Measurements from ENCODE around the gene IL5.
A peak's percentile ranks its signal among the peaks of the same experiment; 100 is the strongest.

Gene IL5

DNA sequence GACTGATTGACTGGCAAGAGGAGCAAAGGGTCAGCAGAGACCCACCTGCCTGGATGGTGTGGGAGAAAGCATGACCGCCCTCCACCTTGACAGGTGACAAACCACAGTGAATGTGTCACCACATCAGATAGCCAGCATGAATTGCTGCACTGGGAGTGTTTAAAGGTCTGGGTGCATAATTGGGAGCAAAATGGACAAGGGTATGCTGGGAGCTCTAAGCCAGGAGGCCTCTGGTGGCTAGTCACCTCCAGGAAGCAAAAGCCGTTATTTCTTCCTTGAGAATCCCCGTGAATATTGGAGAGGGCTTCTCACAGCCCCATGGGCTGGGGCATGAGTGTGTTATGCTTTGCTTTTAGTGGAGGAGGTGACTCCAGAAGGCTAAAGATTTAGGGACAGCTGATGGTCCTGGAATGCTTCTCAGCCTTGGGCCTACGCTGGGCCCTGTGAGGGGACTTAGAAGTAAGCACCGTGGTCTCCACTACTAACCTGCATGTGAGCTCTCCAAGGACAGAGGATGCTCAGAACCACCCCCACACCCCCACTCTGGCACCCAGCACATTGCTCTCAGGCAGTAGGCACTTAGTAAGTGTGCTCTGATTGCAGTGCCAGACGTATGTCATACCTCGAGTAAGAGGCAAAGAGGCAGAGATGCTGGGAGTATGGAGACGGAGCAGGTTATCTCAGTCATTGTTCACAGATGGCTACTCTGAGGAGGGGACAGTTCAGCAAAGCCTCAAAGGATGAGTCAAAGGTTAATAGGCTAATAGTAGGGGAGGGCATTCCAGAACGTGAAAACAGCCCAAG, 43.7 kb downstream of the IL5 start:
- DNase-seq (ENCODE audit: low read depth, low spot score): no peak
- TF ChIP-seq, protein P1, sequence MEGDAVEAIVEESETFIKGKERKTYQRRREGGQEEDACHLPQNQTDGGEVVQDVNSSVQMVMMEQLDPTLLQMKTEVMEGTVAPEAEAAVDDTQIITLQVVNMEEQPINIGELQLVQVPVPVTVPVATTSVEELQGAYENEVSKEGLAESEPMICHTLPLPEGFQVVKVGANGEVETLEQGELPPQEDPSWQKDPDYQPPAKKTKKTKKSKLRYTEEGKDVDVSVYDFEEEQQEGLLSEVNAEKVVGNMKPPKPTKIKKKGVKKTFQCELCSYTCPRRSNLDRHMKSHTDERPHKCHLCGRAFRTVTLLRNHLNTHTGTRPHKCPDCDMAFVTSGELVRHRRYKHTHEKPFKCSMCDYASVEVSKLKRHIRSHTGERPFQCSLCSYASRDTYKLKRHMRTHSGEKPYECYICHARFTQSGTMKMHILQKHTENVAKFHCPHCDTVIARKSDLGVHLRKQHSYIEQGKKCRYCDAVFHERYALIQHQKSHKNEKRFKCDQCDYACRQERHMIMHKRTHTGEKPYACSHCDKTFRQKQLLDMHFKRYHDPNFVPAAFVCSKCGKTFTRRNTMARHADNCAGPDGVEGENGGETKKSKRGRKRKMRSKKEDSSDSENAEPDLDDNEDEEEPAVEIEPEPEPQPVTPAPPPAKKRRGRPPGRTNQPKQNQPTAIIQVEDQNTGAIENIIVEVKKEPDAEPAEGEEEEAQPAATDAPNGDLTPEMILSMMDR (IDR thresholded peaks at IDR 0.05; ENCODE audit: low read depth, low read length): no peak
- in situ Hi-C loops (cut with HindIII; ENCODE audit: low sequenced_read_pairs): no loop called here
- no peak overlapping the region for H3K4me3 ChIP-seq (ENCODE audit: low read depth, low read length)

DNA sequence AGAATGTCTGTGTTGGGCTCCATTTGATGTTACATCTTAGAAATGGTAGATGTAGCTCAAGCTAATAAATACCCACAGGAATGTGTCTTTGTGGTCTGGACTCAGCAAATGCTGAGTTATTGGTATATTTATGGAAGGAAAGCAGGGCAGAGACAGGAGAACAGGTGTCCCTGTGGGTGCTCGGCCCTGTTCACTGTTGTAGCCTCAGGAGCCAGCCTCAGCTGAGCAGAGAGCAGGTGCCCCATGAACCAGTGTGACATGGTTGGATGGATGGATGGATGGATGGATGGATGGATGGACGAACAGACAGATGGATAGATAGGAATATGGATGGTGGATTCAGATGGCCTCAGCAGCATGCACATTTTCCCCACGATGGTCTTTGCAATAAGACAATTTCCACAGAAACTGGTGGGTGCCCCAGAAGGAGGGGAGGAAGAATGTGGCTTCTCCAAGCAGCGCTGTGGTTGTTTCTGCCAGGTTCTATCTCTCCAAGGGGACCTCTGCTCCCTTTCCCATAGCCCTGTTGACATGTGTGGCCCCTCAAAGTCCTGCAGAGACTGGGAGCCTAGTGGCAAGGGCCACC, 44.5 kb downstream of the IL5 start:
- peak; percentile 39 for DNase-seq (ENCODE audit: low read depth, low spot score)
- TF ChIP-seq, protein P1 (IDR thresholded peaks at IDR 0.05; ENCODE audit: low read depth, low read length): no peak
- H3K4me3 ChIP-seq (ENCODE audit: low read depth, low read length): no peak overlapping the region
- in situ Hi-C loops (cut with HindIII; ENCODE audit: low sequenced_read_pairs): no loop called here

DNA sequence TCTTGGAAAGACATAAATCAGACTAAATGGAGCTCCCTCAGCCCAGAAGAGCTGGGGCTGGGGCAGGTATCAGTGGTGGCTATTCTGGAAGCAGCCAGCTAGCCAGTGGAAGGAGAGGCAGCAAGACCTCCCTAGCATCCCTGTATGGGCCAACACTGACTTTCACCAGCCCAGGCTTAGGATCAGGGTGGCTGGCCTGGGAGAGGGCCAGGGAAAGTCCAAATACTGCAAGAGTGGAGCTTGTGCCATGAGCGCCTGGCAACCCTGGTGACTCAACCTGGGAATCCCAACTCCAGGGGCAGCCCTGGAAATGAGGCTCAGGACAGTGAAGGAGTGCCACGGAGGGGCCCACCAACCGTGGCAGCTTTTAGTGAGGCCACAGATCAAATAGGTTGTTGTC, 45.2 kb downstream of the IL5 start:
- TF ChIP-seq, protein P1 (IDR thresholded peaks at IDR 0.05; ENCODE audit: low read depth, low read length): no peak
- H3K4me3 ChIP-seq (ENCODE audit: low read depth, low read length): no peak overlapping the region
- in situ Hi-C loops (cut with HindIII; ENCODE audit: low sequenced_read_pairs): no loop called here
- no peak for DNase-seq (ENCODE audit: low read depth, low spot score)

DNA sequence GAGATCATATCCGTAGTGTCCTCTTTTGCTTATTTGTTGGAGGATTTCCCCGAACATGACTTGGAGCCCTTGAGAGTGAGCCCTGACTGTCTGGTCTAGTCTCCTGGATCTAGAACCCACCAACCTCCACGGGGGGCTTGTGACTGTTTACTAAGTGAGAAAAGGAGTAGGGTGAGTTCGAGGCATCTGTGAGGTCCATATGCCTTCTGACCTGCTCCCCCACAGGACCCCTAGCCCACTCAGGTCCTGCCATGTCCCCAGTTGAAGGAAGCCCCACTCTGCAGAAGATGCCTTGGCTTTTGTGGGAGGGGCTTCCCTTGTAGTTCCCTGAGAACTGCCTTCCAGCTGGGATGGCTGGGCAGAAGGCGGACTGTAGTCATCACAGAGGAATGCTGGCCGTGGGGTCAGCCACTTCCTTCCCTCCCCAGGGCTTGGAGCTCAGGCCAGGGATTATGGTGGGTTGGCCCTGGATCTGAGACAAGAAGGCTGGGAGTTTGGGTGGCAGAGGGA, 45.8 kb downstream of the IL5 start:
- in situ Hi-C loops (cut with HindIII; ENCODE audit: low sequenced_read_pairs): no loop called here
- TF ChIP-seq, protein P1 (IDR thresholded peaks at IDR 0.05; ENCODE audit: low read depth, low read length): no peak
- peak overlapping the region; percentile 51 for H3K4me3 ChIP-seq (ENCODE audit: low read depth, low read length)
- DNase-seq (ENCODE audit: low read depth, low spot score): peak; percentile 95

DNA sequence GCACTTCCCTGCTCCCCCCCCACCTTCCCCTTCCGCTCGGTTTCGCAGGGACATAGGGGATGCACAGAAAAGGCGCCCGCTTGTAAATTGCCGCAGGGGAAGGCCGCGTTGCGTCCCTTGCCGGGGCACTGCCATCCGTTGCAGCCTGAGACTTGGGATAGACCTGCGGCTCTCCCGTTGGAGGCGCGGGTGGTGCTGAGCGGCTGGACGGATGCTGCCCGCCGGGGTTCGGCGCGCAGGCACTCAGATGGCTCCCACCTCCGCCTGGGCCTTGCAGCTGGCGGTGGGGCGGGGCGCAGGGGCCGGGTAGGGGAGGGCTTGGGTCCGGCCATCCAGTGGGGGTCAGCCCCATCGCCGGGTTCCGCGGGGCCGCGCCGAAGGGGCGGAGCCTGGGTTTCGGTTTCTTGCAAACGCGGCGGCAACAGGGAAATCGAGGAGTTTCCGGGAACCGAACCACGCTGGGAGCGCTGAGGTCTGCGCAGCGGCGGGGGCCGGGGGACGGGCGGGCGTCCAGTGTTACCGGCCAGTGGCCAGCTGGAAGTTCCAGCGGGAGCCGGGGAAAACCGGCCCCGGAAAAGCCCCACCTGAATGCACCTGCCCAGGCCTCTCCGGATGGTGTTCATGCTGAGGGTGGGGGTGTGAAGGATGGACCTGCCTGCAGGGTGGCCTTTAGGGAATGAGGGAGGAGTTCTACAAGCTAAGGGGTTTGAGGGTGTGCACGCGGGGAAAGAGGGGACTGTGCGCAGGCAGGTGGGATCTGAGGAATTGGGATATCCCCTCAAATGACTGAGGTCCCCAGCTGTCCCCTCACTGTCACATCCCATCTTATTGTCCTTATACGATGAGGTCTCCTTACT, 46.5 kb downstream of the IL5 start:
- peak overlapping the region; percentile 51 for H3K4me3 ChIP-seq (ENCODE audit: low read depth, low read length)
- peak; percentile 92 for DNase-seq (ENCODE audit: low read depth, low spot score)
- TF ChIP-seq, protein P1 (IDR thresholded peaks at IDR 0.05; ENCODE audit: low read depth, low read length): no peak
- in situ Hi-C loops (cut with HindIII; ENCODE audit: low sequenced_read_pairs): no loop called here

DNA sequence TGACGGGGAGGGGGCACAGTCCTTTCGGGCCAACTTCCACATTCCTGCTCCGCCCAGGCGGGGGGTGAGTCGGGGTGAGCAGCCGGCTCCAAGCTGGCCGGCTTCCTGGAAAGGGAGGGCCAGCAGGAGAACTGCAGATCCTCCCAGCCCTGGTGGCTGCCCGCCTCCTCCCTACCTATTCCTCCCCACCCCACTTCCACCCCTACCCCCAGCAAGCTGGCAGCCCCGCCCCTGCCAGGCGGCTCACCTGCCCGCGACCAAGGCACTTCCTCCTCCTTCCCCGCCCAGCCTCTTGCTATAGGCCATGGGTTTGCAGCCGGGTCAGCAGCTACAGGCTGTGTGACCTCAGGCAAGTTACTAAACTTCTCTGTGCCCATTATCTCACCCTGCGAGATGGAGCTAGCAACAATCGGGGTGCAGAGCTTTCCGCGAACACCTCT, 47.1 kb downstream of the IL5 start:
- TF ChIP-seq, protein P1 (IDR thresholded peaks at IDR 0.05; ENCODE audit: low read depth, low read length): no peak
- H3K4me3 ChIP-seq (ENCODE audit: low read depth, low read length): peak overlapping the region; percentile 51
- in situ Hi-C loops (cut with HindIII; ENCODE audit: low sequenced_read_pairs): no loop called here
- DNase-seq (ENCODE audit: low read depth, low spot score): peak; percentile 91

Measured in astrocyte of the spinal cord (primary cell).